WI38 (cell line): Measurements from ENCODE around the gene PRR15L.
"Not testable (repeated sequence)": the region's sequence is repeated elsewhere in the genome, so short reads cannot be mapped to it uniquely, and the experiment has no call there.

Source experiments
- H3K4me3 ChIP-seq: 2 replicates; pipeline ENCODE4 v1.5.1; 2011; ENCODE audit warnings: low read depth, mild to moderate bottlenecking, control low read depth, low read length
- CTCF ChIP-seq: IDR thresholded peaks from 2 replicates; pipeline ENCODE4 v1.5.1; 2012; ENCODE audit warnings: low read depth, mild to moderate bottlenecking, control low read depth, low read length

Gene PRR15L

GRCh38 chr17:47942568-47942967 is 15.1 kb downstream of the PRR15L start:
- TF ChIP-seq CTCF = no peak
- peak overlapping the region; percentile 65 for H3K4me3 ChIP-seq

- no peak for TF ChIP-seq CTCF
Observed at GRCh38 chr17:47942096-47942510, 15.6 kb downstream of the PRR15L start.

GRCh38 chr17:47941246-47942095 is 16.2 kb downstream of the PRR15L start, which contains the start of gene PNPO:
TSS of gene PNPO (plus strand) at chr17:47941571. CDS start at chr17:47941676, 105 bp downstream.
- TF ChIP-seq CTCF = no peak
- H3K4me3 ChIP-seq = peak within 1 kb of the TSS; percentile 65

More at GRCh38 chr17:47942096-47942510, 15.6 kb downstream of the PRR15L start:
- peak overlapping the region; percentile 65 for H3K4me3 ChIP-seq

- TF ChIP-seq CTCF = no peak
- no peak overlapping the region for H3K4me3 ChIP-seq
Observed at GRCh38 chr17:47937941-47938340, 19.7 kb downstream of the PRR15L start.

GRCh38 chr17:47935961-47936360 is 21.7 kb downstream of the PRR15L start:
- H3K4me3 ChIP-seq = no peak overlapping the region
- no peak for TF ChIP-seq CTCF

- H3K4me3 ChIP-seq = not testable (repeated sequence)
Observed at GRCh38 chr17:47935468-47935867, 22.2 kb downstream of the PRR15L start.

GRCh38 chr17:47934856-47935255 is 22.8 kb downstream of the PRR15L start:
- no peak overlapping the region for H3K4me3 ChIP-seq
- no peak for TF ChIP-seq CTCF
